ENCODE measurements around the gene TMEM95. TPM values are rescaled to one million over a fixed set of nuclear protein-coding genes. Genes with fewer than 3 reads are reported as not detected.

The TMEM95 gene
- total RNA-seq, 2 donors from 2014 or later, result not detected

DNA sequence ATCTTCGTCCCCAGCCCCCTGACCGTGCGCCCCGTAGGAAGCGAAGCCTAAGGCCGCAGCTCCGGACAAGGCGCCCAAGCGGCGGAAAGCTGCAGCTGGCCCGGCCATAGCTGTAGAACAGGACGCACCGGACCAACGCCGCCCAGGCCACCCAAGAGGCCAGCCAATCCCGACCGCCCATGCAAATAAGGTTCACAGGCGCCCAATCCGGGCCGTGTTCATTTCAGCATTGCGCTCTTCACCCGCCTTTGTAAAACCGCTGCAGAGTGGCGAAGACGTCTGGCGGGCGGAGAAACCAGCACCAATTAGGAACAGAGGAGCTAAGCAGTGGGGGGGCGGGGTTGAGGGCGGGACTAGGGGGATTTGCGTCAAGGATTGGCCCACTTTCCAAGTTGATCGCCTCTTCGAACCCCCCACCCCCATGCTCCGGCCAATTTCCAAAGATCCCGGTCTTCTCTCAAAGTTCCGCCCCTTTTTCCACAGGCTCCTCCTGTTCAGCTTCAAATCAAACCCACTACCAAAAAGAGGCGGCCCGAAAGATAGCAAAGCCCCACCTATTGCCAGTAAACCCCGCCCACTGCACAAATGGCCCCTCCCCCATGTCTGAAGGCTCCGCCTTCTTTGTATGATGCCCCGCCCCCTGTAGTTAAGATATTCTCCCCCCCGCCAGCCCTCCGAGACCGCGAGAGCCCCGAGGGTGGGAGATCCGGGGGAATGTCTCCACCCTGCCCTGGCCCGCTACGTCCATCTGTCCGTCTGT is 49.2 kb downstream of the TMEM95 start, which contains the start of gene TMEM256:
Gene TMEM256, minus strand, starts transcription at position 121 of the 760 bp plus-strand sequence. Its CDS starts 13 bp downstream, at position 108.
- DNase-seq (ENCODE audit: low spot score) (peak; percentile 98), ATAC-seq (peak; percentile 95)
- H3K9me3 Mint-ChIP-seq, result no peaks in the 10 kb centered on the region
- peak within 1 kb of the TSS; percentile 79 to 93 for H3K27ac Mint-ChIP-seq
- H3K36me3 Mint-ChIP-seq, result no peaks in the 10 kb centered on the region
- peaks cover 13 to 21% of the 10 kb centered on the region in 2 donors for H3K4me1 Mint-ChIP-seq (ENCODE audit: low read depth in 2 of 2)
- peak within 1 kb of the TSS; percentile 87 for H3K4me3 Mint-ChIP-seq
- H3K27me3 Mint-ChIP-seq, result peaks cover 8 to 12% of the 10 kb centered on the region in 2 donors

DNA sequence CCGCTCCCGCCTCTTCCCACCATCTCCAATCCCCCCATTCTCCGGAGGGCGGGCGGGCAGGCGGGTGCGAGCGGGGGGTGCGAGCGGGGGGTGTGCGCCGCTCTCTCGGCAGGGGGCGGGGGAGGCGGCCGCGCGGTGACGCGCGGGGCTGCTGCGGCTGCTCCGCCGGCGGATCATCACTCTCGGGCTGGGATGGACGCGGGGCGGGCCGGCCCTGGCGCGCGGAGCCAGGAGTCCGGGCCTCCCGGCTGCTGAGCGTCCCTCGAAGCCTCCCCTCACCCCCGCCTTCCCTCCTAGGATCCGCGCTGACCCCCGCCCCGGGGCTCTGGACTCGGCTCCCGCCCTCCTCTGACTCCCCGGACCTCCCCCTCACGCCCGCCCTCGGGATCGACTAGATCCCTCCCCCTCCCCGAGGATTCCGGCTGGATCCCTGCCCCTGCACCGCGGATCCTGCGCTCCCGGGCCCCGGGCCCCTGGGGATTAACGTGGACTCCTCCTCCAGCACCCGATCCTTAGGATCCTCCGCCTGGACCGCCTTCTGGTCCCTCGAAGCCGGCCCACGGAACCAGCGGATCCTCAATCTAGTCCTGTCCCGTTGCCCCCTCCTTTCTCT is 49.9 kb downstream of the TMEM95 start:
- Mint-ChIP-seq H3K4me3 (peak overlapping the region; percentile 87), H3K9me3 (no peaks in the 10 kb centered on the region), H3K27me3 (peaks cover 8 to 19% of the 10 kb centered on the region in 2 donors), H3K4me1 (ENCODE audit: low read depth in 2 of 2) (peaks cover 13 to 21% of the 10 kb centered on the region in 2 donors), H3K36me3 (no peaks in the 10 kb centered on the region), H3K27ac (peak overlapping the region; percentile 79 to 93)
- peak; percentile 58 to 66 for ATAC-seq
- DNase-seq (ENCODE audit: low spot score), result no peak

- Mint-ChIP-seq H3K27ac (peak overlapping the region; percentile 2 to 27), H3K36me3 (no peaks in the 10 kb centered on the region), H3K27me3 (peaks cover 8 to 23% of the 10 kb centered on the region in 2 donors), H3K4me1 (ENCODE audit: low read depth in 2 of 2) (peaks cover 13 to 21% of the 10 kb centered on the region in 2 donors), H3K4me3 (peak overlapping the region; percentile 87), H3K9me3 (no peaks in the 10 kb centered on the region)
- DNase-seq (ENCODE audit: low spot score) (no peak), ATAC-seq (no peak)
Observed at GRCh38 chr17:7405350-7406234, 50.6 kb downstream of the TMEM95 start.

GRCh38 chr17:7406235-7406825 is 51.4 kb downstream of the TMEM95 start:
- H3K4me1 Mint-ChIP-seq (ENCODE audit: low read depth in 2 of 2), result peaks cover 13 to 21% of the 10 kb centered on the region in 2 donors
- no peaks in the 10 kb centered on the region for H3K36me3 Mint-ChIP-seq
- H3K27ac Mint-ChIP-seq, result peak overlapping the region; percentile 27 to 45
- DNase-seq (ENCODE audit: low spot score) (no peak), ATAC-seq (no peak)
- H3K9me3 Mint-ChIP-seq, result no peaks in the 10 kb centered on the region
- H3K4me3 Mint-ChIP-seq, result peak overlapping the region; percentile 60
- peaks cover 8 to 23% of the 10 kb centered on the region in 2 donors for H3K27me3 Mint-ChIP-seq

Other genes with a start within 250 kb of the TMEM95 start
- gene ASGR2, start 240.3 kb upstream of the TMEM95 start, total RNA-seq, result under 1 TPM in 1 of 2 donors, not detected in 1; 0.33 TPM
- gene ASGR1, start 175.8 kb upstream of the TMEM95 start, total RNA-seq, result under 1 TPM in 1 of 2 donors, not detected in 1; 0.95 TPM
- gene DLG4, start 135.3 kb upstream of the TMEM95 start, total RNA-seq, result 1 to 10 TPM; 3.3 to 8.3 TPM
- 100 to 1,000 TPM; 651 to 710 TPM for gene ACADVL, start 135.2 kb upstream of the TMEM95 start, total RNA-seq
- gene DVL2, start 120.6 kb upstream of the TMEM95 start, total RNA-seq, result 10 to 100 TPM; 35.1 to 61.6 TPM
- 10 to 100 TPM; 40.1 to 55.2 TPM for gene PHF23, start 115.7 kb upstream of the TMEM95 start, total RNA-seq
- 100 to 1,000 TPM; 197 to 277 TPM for gene GABARAP, start 112.7 kb upstream of the TMEM95 start, total RNA-seq
- 100 to 1,000 TPM; 145 to 165 TPM for gene CTDNEP1, start 103.4 kb upstream of the TMEM95 start, total RNA-seq
- 10 to 100 TPM; 43.5 to 70.5 TPM for gene ELP5, start 102.9 kb upstream of the TMEM95 start, total RNA-seq
- gene CLDN7, start 92.7 kb upstream of the TMEM95 start, total RNA-seq, result 1 to 10 TPM in 1 of 2 donors, under 1 TPM in 1; 0.73 to 1.1 TPM
- under 1 TPM in 1 of 2 donors, not detected in 1; 0.50 TPM for gene SLC2A4, start 73.4 kb upstream of the TMEM95 start, total RNA-seq
- not detected for gene YBX2, start 60.5 kb upstream of the TMEM95 start, total RNA-seq
- 1,000 to 10,000 TPM in 1 of 2 donors, 100 to 1,000 TPM in 1; 953 to 1,345 TPM for gene EIF5A, start 47.5 kb upstream of the TMEM95 start, total RNA-seq
- 10 to 100 TPM; 58.1 to 87.0 TPM for gene GPS2, start 39.8 kb upstream of the TMEM95 start, total RNA-seq
- 10 to 100 TPM; 37.6 to 76.7 TPM for gene NEURL4, start 25.8 kb upstream of the TMEM95 start, total RNA-seq
- 100 to 1,000 TPM; 240 to 419 TPM for gene ACAP1, start 18.6 kb upstream of the TMEM95 start, total RNA-seq
- 10 to 100 TPM in 1 of 2 donors, 1 to 10 TPM in 1; 6.7 to 13.0 TPM for gene KCTD11, start 3.0 kb upstream of the TMEM95 start, total RNA-seq
- under 1 TPM in 1 of 2 donors, not detected in 1; 0.36 TPM for gene TNK1, start 25.9 kb downstream of the TMEM95 start, total RNA-seq
- gene PLSCR3, start 39.4 kb downstream of the TMEM95 start, total RNA-seq, result 10 to 100 TPM; 32.2 to 48.4 TPM
- 10 to 100 TPM; 40.1 to 51.1 TPM for gene TMEM256, start 48.9 kb downstream of the TMEM95 start, total RNA-seq
- gene NLGN2, start 52.7 kb downstream of the TMEM95 start, total RNA-seq, result 1 to 10 TPM; 2.3 to 7.7 TPM
- gene SPEM1, start 65.2 kb downstream of the TMEM95 start, total RNA-seq, result not detected
- not detected for gene SPEM2, start 70.5 kb downstream of the TMEM95 start, total RNA-seq
- not detected for gene SPEM3, start 73.7 kb downstream of the TMEM95 start, total RNA-seq
- gene TMEM102, start 80.3 kb downstream of the TMEM95 start, total RNA-seq, result 10 to 100 TPM; 11.2 to 14.2 TPM
- gene FGF11, start 84.4 kb downstream of the TMEM95 start, total RNA-seq, result 1 to 10 TPM; 1.9 to 4.5 TPM
- gene CHRNB1, start 89.9 kb downstream of the TMEM95 start, total RNA-seq, result 10 to 100 TPM; 10.4 to 13.7 TPM
- 10 to 100 TPM; 19.7 to 26.1 TPM for gene ZBTB4, start 124.5 kb downstream of the TMEM95 start, total RNA-seq
- gene SLC35G6, start 126.3 kb downstream of the TMEM95 start, total RNA-seq, result not detected
- 100 to 1,000 TPM; 212 to 283 TPM for gene POLR2A, start 129.2 kb downstream of the TMEM95 start, total RNA-seq
- gene TNFSF12, start 193.9 kb downstream of the TMEM95 start, total RNA-seq, result 10 to 100 TPM; 54.9 to 69.3 TPM
- gene TNFSF13, start 203.6 kb downstream of the TMEM95 start, total RNA-seq, result 1 to 10 TPM; 3.1 to 6.8 TPM
- 10 to 100 TPM; 56.2 to 90.1 TPM for gene SENP3, start 206.8 kb downstream of the TMEM95 start, total RNA-seq
- gene CD68, start 224.5 kb downstream of the TMEM95 start, total RNA-seq, result 10 to 100 TPM; 20.8 to 51.1 TPM
- 10 to 100 TPM; 82.7 to 95.5 TPM for gene MPDU1, start 228.7 kb downstream of the TMEM95 start, total RNA-seq
- gene SOX15, start 234.9 kb downstream of the TMEM95 start, total RNA-seq, result under 1 TPM in 1 of 2 donors, not detected in 1; 0.26 TPM